Esophagus muscularis mucosa (tissue), 4 donors: ENCODE data around the gene HS1BP3.

Source experiments
- CTCF ChIP-seq, 3 experiments: fragments of 200-600 bp in 2 of 3; fragments of 450-650 bp in 1 of 3; sonication (generic) in 2 of 3; IDR thresholded peaks; one replicate each; pipeline ENCODE4 v1.5.1; 2017 to 2019; ENCODE audit warnings: antibody characterized with exemption in 3 of 3, mild to moderate bottlenecking in 2 of 3, moderate library complexity in 1 of 3
- EP300 ChIP-seq: sonication (generic); formaldehyde crosslinking; IDR thresholded peaks from one replicate; pipeline ENCODE4 v1.6.1; 2017; ENCODE audit warnings: antibody characterized with exemption
- POLR2A ChIP-seq: fragments of 450-650 bp; IDR thresholded peaks from one replicate; pipeline ENCODE4 v1.6.1; 2017; ENCODE audit warnings: antibody characterized with exemption, moderate library complexity, mild to moderate bottlenecking, low read depth
- POLR2AphosphoS5 ChIP-seq, 2 donors: sonication (generic); formaldehyde crosslinking; IDR thresholded peaks; one replicate each; pipeline ENCODE4 v1.6.1; 2017; ENCODE audit warnings: antibody characterized with exemption in 2 of 2

- no peak for TF ChIP-seq CTCF (IDR thresholded peaks at IDR 0.05)
- TF ChIP-seq EP300 = no peak
- TF ChIP-seq POLR2A = no peak
- no peak for TF ChIP-seq POLR2AphosphoS5 (IDR thresholded peaks at IDR 0.05)
Measured at GRCh38 chr2:20668871-20669475, 18.1 kb upstream of the HS1BP3 start.
